ENCODE measurements around the gene COL4A1.

The COL4A1 gene

GRCh38 chr13:110214637-110215036 is 92.3 kb downstream of the COL4A1 start:
- DNase-seq, result no peak

DNA sequence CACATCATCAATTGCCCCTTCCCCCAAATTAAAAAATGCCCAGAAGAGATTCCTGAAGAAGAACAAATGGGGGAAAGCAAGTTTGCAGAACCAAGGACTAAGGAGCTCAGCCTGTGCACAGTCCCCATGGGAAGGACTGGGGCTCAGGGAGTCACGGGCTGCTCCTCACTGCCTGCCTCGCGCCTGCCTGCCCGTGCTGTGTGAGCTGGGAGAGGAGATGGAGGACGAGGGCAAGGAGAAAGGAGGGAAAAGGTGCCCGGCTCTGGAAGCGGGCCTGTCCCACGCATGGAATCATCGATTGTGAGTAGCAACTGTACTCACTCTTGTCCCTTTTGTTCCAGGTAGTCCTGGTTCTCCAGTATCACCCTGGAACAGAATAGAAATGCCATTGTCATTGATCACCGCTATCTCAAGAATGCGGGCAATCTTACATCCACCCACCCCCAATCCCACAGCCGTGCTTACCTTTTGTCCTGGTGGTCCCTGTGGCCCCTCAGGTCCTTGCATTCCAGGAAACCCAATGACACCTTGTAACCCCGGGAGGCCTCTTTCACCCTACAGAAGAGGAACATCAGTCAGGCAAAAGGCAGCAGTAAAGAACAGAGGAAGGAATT is 93.4 kb downstream of the COL4A1 start:
- DNase-seq, result no peak

DNA sequence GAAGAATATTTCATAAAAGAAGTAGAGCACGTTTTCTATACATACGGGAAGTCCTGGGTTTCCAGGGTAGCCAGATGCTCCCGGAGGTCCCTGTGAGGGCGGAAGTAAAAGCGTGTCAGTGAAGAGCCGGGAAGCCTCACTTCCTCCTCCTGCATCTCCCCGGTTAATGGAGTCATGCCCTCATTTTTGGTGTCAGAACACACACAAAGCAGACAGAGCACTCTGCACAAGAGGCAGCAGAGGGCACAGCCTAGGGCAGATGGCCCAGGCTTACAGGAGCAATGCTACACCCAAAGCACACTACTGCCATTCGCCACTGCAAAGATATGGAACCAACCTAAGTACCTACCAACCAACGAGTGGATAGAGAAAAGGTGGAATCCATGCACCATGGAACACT is 94.4 kb downstream of the COL4A1 start:
- DNase-seq, result no peak

DNA sequence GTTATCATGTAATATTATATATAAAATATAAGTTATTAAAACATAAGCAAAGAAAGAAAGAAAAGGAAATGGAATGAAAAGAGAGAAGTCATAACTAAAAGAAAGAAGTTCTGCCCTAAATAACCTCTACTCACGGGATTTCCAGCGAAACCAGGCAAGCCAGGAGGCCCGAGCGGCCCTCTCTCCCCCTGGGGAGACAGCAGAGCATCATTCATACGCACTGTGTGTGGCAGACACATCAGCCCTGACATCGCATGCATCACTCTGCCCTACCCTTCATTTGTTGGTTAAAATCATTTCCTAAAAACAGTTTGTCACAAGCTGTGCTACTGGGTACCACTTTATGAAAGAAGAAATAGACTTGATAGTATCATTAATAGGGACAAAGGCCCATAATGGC is 95.2 kb downstream of the COL4A1 start:
- no peak for DNase-seq

GRCh38 chr13:110211046-110211445 is 95.9 kb downstream of the COL4A1 start:
- no peak for DNase-seq

GRCh38 chr13:110210604-110210985 is 96.4 kb downstream of the COL4A1 start:
- DNase-seq, result no peak

GRCh38 chr13:110209950-110210603 is 96.9 kb downstream of the COL4A1 start:
- DNase-seq, result peak; percentile 63

GRCh38 chr13:110208116-110208515 is 98.8 kb downstream of the COL4A1 start:
- DNase-seq, result no peak

DNA sequence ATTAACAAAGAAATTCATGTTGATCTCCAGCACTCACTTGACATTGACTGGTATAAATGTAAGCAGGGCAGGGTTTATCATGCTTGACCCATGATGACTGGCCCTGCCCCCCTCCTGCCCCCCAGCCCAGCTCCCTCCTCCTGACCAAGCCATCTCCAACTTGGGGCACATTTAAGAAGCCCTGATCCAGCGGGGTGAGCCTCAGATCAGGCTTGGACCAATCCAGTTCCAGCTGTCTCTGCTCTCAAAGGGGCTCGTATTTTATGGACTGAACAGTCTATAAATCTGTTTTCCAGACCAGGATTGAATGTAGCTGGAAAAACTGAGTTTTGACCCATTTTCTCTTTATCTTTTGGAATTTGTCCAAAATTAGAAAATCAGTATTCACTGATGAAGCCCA is 100.0 kb downstream of the COL4A1 start:
- DNase-seq, result no peak

DNA sequence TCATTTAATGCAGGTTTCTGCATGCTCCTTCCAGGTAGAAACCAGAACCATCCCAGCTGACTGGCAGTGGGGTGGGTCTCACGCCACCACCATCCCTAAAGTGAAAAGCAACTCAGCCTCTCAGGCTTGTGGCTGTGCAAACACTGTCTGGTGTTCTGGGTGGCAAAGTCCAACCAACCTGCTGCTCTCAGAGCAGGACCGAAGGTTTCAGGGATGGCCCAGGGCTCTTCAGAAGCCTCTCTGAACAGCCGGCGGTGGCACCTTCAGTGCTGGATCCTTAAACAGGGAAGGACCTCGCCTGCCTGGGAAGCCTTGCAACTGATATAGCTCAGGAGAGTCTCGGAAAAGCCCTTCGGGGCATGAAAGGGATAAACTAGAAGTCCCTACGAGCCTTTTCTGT is 100.8 kb downstream of the COL4A1 start:
- DNase-seq, result peak; percentile 34

GRCh38 chr13:110201114-110201513 is 105.8 kb downstream of the COL4A1 start:
- no peak for DNase-seq

- no peak for DNase-seq
These were observed 106.6 kb downstream of the COL4A1 start for GRCh38 chr13:110200276-110200870.

DNA sequence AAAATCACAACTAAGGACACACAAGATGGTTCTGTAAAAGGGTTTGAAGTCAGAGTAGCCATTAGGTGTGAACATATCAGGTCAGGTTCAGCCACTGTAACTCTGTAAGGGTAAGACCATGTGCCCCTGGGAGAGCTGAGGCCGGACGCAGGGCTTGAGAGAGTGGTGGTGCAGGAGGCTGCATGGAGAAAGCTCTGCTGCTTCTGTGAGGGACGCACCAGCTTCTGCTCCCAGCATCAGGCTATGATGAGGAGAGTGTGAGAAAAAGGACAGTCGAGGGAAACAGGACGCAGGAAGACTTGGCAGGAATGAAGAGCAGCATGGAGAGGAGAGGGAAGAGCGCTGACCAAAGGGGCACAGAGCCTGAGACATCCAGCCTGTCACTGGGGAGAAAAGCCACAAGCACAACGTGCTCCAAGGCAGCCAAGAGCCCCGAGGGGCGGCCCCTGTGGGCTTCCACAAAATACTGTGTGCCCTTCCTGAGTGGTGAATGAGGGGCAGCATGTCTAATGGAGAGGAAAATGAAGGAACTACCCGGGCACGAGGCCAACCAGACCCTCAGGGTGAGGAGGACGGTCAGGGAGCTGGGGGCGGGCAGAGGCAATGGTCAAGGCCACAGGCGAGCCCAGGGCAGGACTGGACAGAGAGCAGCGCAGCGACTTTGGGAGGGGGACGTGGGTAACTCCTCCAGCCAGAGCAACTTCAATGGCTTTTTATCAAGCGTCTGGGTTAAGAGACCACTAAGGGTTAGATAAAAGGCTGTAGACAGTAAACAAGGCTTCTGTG is 107.7 kb downstream of the COL4A1 start:
- DNase-seq, result no peak

DNA sequence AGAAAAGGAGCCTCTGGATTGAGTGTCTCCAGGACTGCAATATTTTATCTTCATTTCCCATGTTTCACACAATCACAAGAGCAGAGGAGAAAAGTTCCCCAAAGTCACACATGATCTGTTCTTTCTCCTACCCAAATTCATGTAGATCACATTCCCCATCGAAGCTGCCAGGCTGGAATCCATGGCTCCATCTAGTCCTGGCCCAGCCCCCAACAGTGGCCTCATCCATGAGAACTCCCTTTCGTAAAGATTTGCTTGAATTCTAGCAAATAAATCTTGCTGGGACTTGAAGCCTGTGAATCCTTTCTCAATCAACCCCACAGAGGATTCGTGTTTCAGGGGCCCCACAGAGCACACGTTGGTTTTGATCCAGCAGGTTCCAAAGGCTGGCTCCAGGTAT is 109.5 kb downstream of the COL4A1 start:
- no peak for DNase-seq

DNA sequence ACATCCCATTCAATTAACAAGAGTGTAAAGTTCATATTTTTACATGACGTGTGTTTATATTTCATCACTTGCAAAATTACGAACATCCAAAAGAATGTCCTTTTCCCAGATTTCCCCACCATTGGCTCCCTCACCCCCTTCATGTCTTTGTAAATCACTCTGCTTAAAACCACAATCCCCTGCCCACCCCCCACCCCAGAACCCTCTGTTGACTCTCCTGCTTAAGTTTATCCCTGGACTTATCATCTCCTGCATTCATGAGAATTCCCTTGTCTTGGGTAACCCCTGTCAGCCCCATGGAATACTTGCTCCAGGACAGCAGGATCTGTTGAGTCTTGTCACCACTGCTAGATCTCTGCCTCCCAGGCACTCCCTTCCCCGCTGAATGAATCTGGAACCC is 109.9 kb downstream of the COL4A1 start:
- no peak for DNase-seq

GRCh38 chr13:110195547-110196485 is 111.1 kb downstream of the COL4A1 start:
- no peak for DNase-seq

DNA sequence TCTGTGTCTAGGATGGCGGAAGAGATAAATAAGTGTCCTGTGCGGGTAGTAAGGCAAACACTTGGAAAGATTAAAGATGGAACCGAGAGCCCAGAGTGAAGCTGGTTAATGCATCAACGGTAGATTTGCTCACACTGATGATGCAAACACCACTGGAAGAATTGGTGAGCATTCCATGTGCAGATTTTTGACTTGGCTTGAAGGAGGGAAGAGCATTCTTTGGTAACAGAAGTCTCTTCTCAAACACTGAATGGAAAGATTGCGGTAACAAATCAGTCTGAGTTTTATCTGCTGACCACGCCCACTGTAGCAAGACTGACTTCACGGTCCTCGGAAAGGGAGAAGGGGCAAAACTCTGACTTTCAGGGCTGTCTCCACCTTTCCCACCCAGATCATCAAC is 112.5 kb downstream of the COL4A1 start:
- DNase-seq, result no peak

DNA sequence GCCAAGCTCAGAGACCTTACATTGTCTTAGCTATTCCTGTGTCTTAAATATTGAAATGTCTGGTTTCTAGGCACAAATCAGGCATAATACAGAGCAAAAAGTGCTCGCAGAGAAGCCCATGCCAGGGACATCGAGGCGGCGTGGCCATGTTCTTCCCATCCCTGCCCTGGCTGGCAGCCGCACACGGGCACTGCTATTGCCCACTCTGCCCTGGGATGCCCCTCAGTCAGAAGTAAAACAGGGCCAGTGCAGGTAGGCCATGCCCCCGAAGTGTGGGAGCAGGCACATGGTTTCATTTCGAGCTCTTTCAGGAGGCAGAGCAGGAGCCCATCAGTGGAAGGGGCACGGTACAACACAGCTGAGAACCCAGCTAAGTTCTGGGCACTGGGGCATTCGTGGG is 113.5 kb downstream of the COL4A1 start:
- no peak for DNase-seq

GRCh38 chr13:110192472-110192871 is 114.5 kb downstream of the COL4A1 start:
- no peak for DNase-seq

DNA sequence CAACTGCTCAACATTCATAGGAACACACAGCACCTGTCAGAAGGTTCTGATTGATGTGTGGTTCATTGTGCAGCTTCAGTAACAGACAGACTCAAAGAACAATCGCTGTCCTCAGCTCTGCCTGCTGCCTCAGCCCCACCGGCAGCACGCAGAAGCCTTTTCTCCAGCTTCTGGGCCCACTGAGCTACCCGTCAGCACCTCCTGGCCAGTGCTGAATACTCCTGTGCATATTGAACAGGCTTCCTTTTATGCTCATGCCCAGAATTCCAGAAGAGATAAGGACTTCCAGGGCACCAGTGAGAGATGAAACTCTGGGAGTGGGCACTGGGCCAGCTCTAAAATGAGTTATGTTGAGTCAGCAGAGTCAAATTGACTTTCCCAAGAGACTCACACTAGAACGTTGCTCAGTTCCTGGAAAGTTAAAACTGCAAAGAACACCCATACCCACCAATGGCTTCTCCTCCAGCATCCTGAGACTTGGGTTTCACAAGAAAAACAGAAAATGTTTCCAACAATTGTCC is 119.3 kb downstream of the COL4A1 start:
- DNase-seq, result no peak

DNA sequence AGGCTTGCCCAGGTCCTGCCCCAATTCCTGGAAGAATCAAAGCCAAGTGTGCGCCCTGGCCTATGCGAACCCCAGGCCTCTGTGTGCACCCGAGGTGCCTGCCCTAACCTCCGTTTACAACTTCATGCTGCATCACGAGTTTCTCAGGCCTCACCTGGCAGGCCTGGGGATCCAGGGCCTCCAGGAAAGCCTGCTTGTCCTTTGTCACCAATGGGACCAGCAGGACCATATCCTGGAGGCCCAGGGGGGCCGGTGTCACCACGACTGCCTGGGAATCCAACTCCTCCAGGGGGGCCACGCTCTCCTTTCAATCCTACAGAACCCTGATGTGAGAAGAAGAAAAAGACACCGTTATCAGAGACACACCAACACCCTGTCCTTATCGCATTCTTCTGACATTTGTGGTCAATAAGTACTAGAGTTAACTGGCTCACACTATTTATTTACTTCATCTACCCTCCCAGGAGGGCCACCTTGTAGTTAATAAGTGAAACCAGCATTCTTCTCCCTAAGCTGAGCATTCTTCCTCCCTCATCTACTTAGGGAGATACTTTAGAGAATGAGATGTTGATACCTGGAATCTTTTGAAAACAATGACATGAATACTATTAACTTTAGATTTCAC is 120.6 kb downstream of the COL4A1 start:
- no peak for DNase-seq

DNA sequence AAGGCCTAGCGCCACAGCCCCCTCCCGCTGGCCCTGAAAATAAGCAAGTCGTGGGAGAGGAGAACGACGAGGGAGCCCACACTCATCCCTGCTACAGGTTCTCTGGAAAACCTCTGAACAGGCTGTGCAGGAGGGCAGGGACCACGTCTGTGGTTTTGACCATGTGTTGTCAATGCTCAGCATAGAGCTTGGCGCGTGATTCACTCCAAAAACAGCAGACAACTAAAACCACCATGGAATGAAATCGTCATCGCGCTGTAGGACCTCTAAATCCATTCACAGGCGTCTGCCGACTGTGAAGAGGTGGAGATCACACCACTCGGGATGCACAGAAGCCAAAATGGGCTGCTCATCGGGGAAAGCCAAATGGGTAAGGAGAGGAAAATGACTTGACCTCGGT is 121.3 kb downstream of the COL4A1 start:
- DNase-seq, result no peak
